ENCODE measurements around the gene GFPT1. TPM values are rescaled to one million over a fixed set of nuclear protein-coding genes. Genes with fewer than 3 reads are reported as not detected.

Gene GFPT1
- polyA plus RNA-seq (2012; ENCODE audit: insufficient read depth, insufficient read length, low read depth): 6.1 TPM

GRCh38 chr2:69386789-69387734 is at the start of gene GFPT1:
TSS of gene GFPT1 (minus strand) at chr2:69387227. CDS start at chr2:69387071, 156 bp downstream.
- H3K27me3 ChIP-seq: no peaks in the 10 kb centered on the region
- H3K36me3 ChIP-seq: no peaks in the 10 kb centered on the region
- TF ChIP-seq CTCF (IDR thresholded peaks at IDR 0.05; ENCODE audit: low read depth, low read length): no peak
- no peaks in the 10 kb centered on the region for H3K9me3 ChIP-seq
- DNase-seq: peak; percentile 88
- peak within 1 kb of the TSS; percentile 65 for H3K4me3 ChIP-seq (ENCODE audit: low read depth, low read length)
- no peaks in the 10 kb centered on the region for H3K4me1 ChIP-seq

GRCh38 chr2:69436596-69436937 is 49.5 kb upstream of the GFPT1 start:
- H3K36me3 ChIP-seq: no peaks in the 10 kb centered on the region
- H3K4me1 ChIP-seq: no peaks in the 10 kb centered on the region; the same call in 1 of the 2 replicates
- peak overlapping the region; percentile 74 for H3K4me3 ChIP-seq (ENCODE audit: low read depth, low read length)
- TF ChIP-seq CTCF (IDR thresholded peaks at IDR 0.05; ENCODE audit: low read depth, low read length): no peak
- H3K9me3 ChIP-seq: no peaks in the 10 kb centered on the region
- H3K27me3 ChIP-seq: no peaks in the 10 kb centered on the region
- DNase-seq: no peak

GRCh38 chr2:69434753-69435152 is 47.7 kb upstream of the GFPT1 start:
- no peaks in the 10 kb centered on the region for H3K36me3 ChIP-seq
- no peaks in the 10 kb centered on the region; the same call in 1 of the 2 replicates for H3K4me1 ChIP-seq
- DNase-seq: no peak
- TF ChIP-seq CTCF (IDR thresholded peaks at IDR 0.05; ENCODE audit: low read depth, low read length): no peak
- H3K4me3 ChIP-seq (ENCODE audit: low read depth, low read length): no peak overlapping the region
- H3K9me3 ChIP-seq: no peaks in the 10 kb centered on the region
- no peaks in the 10 kb centered on the region for H3K27me3 ChIP-seq

GRCh38 chr2:69429491-69430183 is 42.6 kb upstream of the GFPT1 start:
- Histone ChIP-seq H3K4me3 (ENCODE audit: low read depth, low read length) (no peak overlapping the region), H3K36me3 (no peaks in the 10 kb centered on the region), H3K4me1 (no peaks in the 10 kb centered on the region), H3K9me3 (no peaks in the 10 kb centered on the region), H3K27me3 (no peaks in the 10 kb centered on the region)
- TF ChIP-seq CTCF (IDR thresholded peaks at IDR 0.05; ENCODE audit: low read depth, low read length): no peak
- no peak for DNase-seq

- Histone ChIP-seq H3K27me3 (no peaks in the 10 kb centered on the region), H3K4me1 (no peaks in the 10 kb centered on the region), H3K36me3 (no peaks in the 10 kb centered on the region), H3K4me3 (ENCODE audit: low read depth, low read length) (no peak overlapping the region), H3K9me3 (no peaks in the 10 kb centered on the region)
- TF ChIP-seq CTCF (IDR thresholded peaks at IDR 0.05; ENCODE audit: low read depth, low read length): no peak
- DNase-seq: no peak
Observed at GRCh38 chr2:69428981-69429380, 42.0 kb upstream of the GFPT1 start.

Data from BE2C (cell line).